GM18870 (cell line): Measurements from ENCODE around the gene DYNC1I2.
"Not testable (repeated sequence)": the region's sequence is repeated elsewhere in the genome, so short reads cannot be mapped to it uniquely, and the experiment has no call there.

Source experiments
- ATAC-seq: cut with Tn5 transposase; IDR thresholded peaks from one replicate; pipeline ENCODE4 v1.9.1; 2021; ENCODE audit warnings: moderate library complexity; ENCODE audit not compliant: unreplicated experiment

DYNC1I2 gene

DNA sequence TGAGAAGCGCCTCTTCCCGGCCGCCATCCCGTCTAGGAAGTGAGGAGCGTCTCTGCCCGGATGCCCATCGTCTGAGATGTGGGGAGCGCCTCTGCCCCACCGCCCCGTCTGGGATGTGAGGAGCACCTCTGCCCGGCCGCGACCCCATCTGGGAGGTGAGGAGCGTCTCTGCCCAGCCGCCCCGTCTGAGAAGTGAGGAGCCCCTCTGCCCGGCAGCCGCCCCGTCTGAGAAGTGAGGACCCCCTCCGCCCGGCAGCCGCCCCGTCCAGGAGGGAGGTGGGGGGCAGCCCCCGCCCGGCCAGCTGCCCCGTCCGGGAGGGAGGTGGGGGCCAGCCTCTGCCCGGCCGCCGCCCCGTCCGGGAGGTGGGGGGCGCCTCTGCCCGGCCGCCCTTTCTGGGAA lies 87.3 kb downstream of the DYNC1I2 start:
- not testable (repeated sequence) for ATAC-seq

DNA sequence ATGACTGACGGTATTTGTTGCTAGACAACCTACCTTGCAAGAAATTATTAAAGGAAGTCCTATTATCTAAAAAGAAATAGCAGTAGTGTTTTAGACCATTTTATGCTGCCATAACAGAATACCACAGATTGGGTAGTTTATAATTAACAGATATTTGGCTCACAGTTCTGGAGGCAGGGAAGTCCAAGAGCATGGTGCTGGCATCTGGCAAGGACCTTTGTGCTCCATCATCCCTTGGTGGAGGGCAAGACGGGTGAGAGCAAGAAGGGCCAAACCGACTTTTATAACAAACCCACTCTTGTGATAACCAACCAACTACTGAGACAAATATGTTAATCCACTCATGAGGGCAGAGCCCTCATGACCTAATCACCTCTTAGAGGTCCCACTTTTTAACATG lies 91.2 kb downstream of the DYNC1I2 start:
- no peak for ATAC-seq

DNA sequence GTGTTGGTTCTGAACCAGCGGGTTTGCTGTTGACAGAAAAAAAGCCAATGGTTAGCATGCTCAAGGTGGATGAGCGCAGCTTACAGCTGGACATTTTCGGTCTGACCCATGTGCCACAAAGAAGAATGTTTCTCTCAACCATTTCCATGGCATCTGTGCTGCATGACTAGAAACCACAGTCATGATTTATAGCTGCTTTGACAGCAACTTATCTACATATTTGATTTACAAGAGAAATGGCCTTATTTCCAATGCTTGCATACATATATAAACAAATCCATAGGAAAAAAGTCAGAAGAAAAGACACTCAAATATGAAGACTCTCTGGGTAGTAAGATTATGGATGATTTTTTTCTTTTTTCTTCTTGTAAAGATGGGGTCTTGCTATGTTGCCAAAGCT lies 98.2 kb downstream of the DYNC1I2 start:
- ATAC-seq: no peak

DNA sequence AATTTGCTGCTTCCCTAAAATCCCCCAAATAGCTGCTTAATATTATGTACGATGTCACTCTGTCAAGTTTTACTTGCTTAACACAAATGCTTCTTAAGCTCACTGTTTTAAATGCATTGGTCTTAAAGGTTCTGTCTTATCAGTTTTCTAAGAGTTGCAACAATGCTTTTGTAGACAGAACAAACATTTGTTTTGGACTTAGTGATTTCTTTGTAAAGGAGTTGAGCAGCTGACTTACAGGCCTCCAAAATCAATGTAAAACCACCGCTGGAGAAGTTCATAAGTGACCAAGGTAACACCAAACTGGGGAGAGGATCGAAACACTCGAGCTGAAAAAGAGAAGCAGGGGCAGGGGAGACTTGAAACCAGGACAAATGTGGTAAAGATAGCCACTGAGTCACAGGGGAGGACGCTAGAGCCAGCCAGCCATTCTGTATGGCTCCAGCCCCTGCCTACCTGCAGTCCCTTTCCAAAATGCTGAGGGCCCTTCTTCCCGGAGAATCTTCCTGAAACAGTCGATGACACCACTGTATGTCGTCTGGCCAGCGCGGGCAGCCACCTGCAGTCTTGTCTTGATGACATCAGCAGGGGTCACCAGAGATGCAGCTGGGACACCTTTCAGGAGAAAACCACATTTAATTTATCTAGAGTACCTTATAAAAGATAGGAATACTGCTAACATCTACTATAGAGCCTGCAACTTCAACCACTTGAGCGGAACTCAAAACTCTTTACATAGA lies 100.2 kb downstream of the DYNC1I2 start:
- no peak for ATAC-seq

DNA sequence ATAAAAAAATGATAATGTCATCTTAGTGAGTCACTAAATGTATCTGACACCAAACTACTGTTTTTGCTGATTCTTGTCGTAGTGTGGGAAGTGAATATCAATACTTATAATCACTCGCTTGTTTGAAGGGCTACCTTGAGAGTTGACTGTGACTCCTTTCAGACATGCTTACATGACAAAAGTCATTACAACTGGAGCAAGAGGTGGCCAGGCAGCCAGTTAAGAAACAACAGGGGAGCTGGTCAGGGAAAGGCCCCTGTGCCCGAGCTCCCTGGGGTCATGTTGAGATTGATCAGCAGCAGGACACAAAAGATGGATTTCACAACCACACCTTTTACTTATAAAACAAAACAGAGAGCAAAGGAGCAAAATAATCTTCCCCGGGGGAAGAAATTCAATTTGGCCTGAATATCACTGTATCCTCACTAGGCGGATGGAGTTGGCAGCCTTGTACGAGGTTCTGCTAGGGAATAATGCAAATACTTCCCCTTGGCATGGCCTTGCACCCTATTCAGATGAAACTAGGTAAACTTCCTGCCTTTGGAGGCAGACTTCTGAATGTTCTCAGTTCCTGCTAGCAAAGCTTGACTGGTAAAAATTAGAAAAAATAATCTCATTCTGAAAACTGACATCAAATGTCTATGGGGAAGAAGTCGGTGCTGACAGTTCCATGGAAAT lies 101.2 kb downstream of the DYNC1I2 start:
- no peak for ATAC-seq

DNA sequence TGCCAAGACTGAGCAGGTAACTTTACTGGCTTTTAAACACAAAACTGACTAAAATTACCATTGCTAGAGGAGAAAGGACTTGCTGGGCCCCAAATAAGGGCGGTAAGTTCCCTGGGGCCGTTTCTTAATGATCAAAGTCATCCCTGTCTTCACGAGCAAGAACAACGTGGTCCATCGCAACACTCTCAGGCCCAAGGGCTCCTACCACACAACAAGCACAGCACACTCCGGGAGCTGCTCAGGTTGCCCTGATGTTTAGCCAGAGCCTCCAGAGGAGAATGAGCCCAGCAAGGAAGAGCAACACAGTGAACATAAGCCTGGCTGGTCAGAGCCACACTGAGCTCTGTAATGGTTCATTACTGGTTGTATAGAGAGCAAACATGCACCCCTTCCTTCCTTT lies 102.7 kb downstream of the DYNC1I2 start:
- no peak for ATAC-seq

DNA sequence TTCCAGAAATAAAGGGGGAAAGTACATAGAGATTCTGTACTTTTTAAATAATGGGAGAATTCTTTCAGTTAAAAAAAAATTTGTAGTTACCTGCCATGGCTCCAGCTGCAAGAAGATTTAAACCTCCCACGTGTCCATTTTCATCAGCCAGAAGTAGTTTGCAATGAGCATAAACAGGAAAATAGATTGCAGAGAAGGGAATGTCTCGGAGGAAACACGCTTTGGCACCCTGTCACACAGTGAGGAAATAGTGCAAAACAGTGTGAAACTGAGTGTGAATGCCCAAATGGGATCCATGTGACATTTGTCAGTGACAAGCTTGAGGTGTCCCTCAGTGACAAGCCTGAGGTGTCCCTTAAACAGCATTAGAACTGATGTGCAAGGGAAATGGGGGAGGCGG lies 104.1 kb downstream of the DYNC1I2 start:
- ATAC-seq: no peak

DNA sequence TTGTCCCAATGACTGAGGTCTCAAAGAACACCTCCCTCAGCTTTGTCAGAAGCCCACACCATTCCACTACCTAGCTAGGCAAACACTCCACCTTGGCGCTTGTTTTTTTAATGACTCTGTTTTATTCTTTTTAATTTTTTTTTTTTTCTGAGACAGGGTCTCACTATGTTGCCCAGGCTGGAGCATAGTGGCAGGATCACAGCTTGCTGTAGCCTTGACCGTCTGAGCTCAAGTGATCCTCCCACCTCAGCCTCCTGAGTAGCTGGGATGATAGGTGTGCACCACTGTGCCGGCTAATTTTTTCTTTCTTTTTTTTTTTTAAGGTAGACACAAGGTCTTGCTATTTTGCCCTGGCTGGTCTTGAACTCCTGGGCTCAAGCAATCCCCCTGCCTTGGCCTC lies 104.9 kb downstream of the DYNC1I2 start:
- no peak for ATAC-seq

DNA sequence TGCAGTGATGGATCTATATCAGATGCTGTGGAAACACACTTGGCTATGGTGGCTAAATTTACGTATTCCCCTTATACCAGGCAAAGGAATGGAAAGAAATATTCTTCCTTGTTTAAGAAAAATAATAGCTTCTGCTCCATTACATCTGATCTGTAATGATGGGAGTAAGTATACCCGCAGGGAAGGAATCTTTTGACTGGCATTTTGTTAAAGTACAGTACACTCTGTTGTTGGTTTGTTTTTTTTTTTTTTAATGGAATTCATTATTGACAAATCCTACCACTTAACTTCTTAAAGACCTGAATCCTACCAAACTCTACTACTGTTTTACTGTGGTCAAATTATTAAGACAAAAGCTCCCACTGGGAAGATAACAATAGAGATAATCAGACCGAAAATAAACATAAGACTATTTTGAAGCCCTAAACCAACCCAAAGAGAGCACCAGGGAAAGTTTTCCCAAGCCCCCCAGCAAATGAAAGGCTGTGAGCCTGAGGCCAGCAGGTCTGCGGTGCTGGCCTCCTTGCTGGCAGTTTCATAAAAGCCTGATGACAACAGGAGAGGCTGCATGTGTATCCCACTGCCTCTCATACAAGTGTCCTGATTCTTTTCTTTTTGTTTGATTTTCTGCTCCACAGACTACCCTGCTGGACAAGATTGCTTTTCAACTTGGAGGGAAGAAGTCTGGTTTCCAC lies 105.8 kb downstream of the DYNC1I2 start:
- ATAC-seq: no peak

DNA sequence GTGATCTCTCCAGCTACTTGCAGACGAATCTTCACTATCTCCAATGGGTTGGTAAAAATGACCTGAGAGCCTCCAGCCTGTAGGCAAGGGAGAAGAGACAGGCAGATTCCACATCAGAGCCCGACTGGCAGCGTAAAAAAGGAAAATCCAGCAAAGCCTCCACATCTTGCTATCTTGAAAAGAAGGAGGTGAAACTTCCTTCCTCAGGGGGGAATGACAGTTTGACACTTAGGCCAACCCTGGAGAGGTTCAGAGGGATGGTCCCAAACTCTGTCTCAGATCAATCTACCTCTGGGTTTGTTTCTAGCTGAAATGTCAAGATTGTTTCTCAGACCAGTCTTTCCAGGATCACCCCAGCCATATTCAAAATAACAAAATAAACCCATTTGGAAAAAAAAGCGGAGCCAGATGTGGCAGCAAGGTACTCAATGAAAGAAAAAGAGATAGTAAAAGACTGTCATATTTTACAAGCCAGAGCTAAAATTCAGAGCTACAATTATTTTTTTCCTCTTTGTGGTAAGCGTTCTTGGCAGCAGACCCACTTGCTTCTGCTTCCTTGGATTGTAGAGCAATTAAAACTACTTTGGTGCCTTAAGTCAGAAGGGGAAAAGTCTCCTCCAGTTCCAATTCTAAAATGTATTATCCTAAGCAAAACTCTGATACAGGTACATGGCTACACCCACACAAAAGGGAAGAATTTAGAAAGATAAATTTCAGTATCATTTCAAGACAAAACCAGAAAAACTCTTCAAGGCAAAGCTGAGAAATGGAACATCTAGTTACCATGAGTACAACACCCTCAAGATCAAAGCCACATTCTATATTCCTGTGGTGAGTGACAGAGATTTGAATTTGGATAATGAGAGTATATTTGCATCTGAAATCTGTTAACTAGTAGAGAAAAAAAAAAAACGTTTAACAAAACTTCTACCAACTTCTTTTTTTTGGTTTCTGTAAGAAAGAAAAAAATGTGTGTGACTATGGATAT lies 106.7 kb downstream of the DYNC1I2 start:
- ATAC-seq: no peak

DNA sequence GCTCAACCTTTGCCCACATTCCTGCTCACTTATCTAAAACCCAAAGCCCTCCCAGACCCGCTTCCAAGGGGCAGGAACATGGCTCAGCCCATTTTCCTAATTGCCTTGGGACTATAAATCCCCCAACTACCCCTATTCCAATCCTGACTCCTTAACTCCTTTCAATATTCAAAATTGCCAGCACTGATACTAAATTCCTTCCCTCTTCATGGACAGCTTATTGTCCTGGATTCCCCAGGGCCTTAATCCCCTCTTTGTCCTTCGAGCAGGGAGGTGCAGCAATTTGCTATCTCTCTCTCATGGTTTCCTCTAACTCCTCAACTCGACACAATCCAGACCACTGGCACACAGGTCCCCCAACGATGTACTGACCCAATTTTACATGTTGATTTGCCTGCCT lies 107.6 kb downstream of the DYNC1I2 start:
- ATAC-seq: no peak
